NOMO-1 treated with dmso at 0.1 percent for 144 hours (cell line): ENCODE results near the gene UST.
"Not testable (repeated sequence)": the region's sequence is repeated elsewhere in the genome, so short reads cannot be mapped to it uniquely, and the experiment has no call there.

Experiments
- DNase-seq: peaks from one replicate; lab custom pipeline; 2025; ENCODE audit not compliant: unreplicated experiment; lab: John Stamatoyannopoulos, UW

Gene UST

GRCh38 chr6:149103950-149104349 is 357.1 kb downstream of the UST start:
- not testable (repeated sequence) for DNase-seq

DNA sequence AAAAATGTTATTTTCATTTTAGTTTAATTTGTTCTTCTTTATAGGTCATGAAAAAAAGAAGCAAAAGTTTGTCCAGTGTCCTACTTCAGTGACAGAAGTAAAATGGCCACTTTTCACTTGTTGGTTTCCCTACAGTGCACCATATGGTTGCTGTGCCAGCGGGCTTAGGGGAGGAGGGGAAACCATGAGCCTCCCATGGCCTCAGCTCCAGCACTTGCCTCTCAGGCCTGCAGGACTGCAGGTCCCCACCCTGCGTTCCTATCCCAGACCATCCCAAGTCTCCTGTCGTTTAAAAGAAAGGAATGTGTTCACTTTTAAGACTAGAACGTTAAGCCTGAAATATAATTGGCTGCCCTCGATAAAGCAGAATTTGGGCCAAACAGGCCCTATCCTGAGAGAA is 360.7 kb downstream of the UST start:
- DNase-seq: no peak

GRCh38 chr6:149108038-149108748 is 361.4 kb downstream of the UST start:
- no peak for DNase-seq

- DNase-seq: no peak
Observed at GRCh38 chr6:149108749-149109100, 361.9 kb downstream of the UST start.

DNA sequence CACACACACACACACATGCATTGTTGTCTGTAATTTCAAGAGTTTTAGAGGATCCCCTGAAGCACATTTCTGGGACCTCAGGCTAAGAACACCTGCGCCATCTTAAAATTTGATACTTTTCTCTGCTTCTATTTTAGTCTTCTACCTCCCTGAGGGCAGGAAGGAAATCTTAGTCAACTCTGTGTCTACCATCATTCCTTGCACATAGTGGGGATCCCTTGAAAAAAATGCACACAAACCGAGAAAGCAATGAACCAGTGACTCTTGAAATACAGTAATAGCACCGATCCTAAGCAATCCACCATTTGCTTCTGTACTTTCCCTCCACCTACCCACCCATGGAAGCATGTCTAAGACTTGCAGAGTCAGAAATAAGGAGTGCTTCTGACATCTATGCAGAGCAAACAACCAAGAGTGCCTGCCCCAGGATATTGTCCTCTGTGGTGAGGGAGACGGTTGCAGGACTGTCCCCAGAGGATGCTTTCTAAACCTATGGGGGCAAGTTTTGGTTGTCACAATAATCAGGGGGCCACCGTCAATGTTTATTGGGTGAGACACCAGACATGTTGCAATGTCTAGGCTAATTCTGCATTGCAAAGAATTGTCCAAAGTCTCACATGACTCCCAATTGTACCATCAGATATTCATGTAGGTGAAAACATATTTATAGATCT is 362.7 kb downstream of the UST start:
- no peak for DNase-seq

DNA sequence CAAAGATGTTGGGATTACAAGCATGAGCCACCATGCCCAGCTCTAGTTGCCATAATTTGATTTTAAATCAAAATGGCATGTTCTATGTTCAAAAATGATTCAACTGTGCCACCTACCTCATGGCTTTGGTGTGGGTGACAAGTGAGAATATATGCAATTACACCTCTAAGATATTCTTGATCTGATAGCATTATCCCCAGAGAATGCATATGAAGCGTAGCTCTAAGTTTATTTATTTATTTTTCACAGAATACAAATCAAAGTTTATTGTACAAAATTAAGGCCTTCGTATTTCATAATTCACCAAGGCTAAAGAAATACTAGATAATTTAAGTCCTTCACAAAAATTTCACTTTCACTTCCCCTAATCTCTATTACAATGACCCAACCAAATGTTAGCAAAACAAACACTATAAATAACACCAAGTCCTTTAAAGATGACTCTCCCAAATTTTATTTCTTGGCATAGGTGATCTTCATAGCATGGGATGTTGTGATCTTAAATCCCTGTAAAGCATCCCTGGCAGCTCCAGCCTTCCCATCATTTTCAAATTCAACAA is 364.8 kb downstream of the UST start:
- peak; percentile 47 for DNase-seq

DNA sequence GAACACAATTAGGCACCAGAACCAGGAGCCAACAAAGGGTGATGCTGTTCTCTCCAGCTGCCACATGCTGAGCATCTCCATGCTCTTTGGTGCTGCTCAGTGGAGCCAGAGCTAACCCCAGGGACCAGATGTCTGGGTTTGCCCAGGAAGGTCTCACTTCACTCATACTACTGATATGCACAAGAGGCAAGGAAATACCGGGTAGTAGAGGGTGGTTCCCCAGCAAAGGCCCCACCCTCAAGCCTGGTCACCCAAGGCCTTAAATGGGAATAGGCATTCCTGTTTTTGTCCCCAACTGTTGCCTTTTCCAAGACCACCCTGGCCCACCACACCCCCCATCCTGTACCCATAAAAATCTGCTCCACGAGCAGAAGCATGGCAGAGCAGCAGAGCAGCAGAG is 366.1 kb downstream of the UST start:
- no peak for DNase-seq

- no peak for DNase-seq
Observed at GRCh38 chr6:149114167-149114566, 367.3 kb downstream of the UST start.

DNA sequence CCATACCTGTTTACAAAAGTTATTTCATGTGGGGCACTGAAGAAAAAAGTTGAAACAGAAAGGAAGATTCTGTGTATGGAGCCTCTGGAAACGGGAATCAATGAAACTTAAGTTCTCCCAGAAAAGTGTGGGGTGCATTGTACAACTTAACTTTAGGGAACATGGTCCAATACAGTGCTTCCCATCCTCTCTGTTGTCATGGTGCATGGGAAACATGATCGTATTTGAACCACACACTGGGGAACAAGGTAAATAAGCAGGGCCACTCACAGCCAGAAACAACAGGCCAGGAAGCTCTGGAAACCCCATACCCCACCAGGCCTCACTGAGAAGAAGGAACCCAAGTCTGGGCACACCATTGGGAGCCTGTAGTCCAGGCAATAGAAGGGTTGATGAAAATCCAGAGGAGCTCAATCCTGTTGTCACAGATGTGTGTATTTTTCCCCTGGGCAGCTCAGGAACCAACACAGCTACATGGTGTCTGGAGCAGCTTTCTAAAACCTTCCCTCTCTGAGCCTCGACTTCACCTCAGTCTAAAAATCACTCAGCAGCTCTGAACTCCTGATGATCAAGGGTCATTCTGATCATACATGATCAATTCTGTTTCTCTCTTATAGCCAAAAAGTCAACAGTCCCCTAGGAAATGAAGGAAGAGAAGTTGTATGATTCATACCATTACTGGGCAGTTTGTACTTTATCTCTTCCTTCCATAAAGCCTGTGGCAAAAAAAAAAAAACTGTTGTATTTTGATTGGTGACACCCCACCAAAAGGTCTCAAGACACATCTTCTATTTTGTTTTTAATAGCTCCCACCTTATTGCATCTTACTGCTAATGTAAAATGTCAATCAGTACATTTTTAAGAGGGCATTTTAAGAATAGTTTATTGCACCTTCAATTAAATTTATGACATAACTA is 372.2 kb downstream of the UST start:
- no peak for DNase-seq

DNA sequence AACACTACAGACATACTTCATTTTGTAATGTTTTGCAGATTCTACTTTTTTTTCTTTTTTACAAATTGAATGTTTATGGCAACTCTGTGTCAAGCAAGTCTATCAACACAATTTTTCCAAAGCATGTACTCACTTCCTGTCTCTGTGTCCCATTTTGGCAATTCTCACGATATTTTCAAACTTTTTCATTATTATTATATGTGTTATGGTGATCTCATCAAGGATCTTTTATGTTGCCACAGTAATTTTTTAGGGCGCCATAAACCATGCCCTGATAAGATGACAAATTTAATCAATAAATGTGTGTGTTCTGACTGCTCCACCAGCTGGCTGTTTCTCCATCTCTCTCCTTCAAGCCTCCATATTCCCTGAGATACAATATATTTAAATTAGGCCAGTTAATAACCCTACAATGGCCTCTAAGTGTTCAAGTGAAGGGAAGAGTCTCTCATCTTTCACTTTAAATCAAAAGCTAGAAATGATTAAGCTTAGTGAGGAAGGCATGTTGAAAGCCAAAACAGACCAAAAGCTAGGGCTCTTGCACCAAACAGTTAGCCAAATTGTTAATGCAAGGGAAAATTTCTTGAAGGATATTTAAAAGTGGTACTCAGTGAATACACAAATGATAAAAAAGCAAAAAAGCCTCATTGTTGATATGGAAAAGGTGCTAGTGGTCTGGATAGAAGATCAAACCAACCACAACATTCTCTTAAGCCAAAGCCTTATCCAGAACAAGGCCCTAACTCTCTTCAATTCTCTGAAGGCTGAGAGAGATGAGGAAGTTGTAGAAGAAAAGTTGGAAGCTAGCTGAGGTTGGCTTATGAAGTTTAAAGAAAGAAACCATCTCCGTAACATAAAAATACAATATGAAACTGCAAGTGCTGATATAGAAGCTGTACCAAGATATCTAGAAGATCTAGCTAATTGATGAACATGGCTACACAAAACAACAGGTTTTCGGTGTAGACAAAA is 376.3 kb downstream of the UST start:
- DNase-seq: no peak

GRCh38 chr6:149125309-149125708 is 378.5 kb downstream of the UST start:
- DNase-seq: no peak
